Activated CD8-positive, alpha-beta memory T cell treated with anti-CD3 and anti-CD28 coated beads for 4 hours (primary cell): ENCODE measurements around the gene TPSB2.
"Not testable (repeated sequence)": the region's sequence is repeated elsewhere in the genome, so short reads cannot be mapped to it uniquely, and the experiment has no call there.

ENCODE experiments used
- DNase-seq, 2 donors: peaks; one replicate each; pipeline ENCODE4 v3.0.0-alpha.2; 2020; ENCODE audit warnings: low read depth in 2 of 2

TPSB2 gene

DNA sequence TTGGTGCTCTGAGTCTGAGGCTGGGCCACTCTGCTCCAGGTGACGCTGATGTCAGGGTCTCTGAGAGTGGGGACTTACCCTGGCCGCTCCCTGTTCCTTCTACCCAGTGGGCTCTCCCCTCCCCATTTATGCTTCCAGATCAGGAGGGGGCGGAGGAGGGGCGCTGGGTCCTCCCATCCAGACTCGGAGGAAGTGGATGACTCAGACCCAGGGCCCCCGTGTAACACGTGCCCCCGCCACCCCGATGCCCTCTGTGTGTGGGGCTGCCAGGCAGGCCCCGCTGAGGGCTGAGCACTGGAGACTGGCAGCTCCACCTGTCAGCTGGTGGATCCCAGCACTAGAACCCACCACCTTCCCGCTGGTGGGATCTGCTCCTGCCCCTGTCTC is at the start of gene TPSB2:
Gene TPSB2 (minus strand): TSS at position 101 of the 387 bp plus-strand sequence. CDS start 233 bp downstream, outside the sequence.
- not testable (repeated sequence) for DNase-seq

- no peak for DNase-seq
Measured at GRCh38 chr16:1279081-1279944, 49.3 kb upstream of the TPSB2 start.

- no peak for DNase-seq
Measured at GRCh38 chr16:1278477-1278876, 48.5 kb upstream of the TPSB2 start.

DNA sequence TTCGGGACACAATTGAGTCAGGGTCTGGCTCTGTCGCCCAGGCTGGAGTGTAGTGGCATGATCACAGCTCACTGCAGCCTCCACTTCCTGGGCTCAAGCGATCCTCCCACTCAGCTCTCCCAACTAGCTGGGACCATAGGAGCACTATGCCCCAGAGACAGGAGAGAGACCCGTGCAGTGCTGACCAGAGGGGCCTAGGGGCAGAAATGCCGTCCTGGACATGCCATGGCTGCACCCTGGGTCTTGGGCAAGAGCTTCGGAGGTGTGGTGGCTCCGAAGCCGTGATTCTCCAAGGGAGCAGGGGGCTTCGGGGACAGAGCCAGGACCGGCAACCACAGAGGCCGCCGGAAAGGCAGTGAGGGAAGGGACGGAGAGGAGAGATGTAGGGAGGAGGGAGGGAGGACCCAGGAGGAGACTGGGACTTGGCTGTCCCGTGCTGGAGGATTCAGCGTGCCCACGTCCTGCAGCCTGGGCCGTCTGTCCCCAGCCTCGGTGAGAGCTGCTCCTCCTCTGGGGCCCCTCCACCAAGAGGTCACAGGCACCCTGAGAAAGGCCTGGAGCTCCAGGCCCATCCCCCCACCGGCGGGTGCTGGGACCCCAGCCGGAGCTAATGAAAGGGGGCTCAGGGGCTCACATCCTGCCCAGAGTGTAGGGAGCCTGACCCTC is 47.8 kb upstream of the TPSB2 start:
- DNase-seq = no peak

DNA sequence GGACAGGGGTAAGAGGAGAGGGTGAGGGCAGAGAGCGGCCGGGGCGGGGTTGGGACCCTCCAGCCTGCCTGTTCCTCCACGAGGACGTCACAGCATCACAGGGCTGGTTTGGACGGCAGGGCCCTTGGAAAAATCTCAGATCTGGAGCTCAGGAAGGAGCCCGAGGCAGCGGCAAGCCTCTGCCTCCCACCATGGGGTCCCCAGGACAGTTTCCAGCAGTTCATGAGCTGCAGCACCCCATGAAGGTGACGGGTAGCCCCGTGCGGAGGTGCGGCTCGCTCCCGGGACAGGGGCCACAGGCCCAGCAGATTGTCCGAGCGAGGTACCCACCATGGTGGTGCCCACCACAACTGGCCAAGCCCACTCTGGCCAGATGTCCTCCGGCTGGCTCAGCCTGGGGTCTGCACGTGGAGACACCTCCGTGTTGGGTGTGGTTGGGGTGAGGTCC is 47.2 kb upstream of the TPSB2 start:
- no peak for DNase-seq

DNA sequence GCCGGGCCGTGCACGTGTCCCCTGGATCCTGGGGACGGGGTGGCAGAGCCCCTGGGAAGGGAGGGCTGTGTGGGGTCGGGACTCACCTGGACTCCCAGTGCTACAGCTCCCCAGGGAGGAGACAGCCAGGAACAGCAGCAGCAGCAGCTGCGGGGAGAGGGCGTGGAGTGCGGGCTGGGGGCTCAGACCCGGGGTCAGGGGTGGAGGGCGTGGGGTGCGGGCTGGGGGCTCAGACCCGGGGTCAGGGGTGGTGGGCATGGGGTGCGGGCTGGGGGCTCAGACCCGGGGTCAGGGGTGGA is 46.5 kb upstream of the TPSB2 start:
- DNase-seq = no peak

GRCh38 chr16:1275791-1276579 is 46.0 kb upstream of the TPSB2 start:
- no peak for DNase-seq

DNA sequence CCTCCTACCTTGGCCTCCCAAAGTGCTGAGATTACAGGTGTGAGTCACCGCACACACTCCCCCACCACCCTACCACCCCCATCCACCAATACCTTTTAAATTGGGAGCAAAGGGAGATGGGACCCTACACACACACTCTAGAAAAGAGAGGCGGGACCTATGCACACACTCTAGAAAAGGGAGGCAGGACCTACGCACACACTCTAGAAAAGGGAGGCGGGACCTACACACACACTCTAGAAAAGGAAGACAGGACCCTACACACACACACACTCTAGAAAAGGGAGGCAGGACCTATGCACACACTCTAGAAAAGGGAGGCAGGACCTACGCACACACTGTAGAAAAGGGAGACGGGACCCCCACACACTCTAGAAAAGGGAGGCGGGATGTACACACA is 44.8 kb upstream of the TPSB2 start:
- no peak for DNase-seq

DNA sequence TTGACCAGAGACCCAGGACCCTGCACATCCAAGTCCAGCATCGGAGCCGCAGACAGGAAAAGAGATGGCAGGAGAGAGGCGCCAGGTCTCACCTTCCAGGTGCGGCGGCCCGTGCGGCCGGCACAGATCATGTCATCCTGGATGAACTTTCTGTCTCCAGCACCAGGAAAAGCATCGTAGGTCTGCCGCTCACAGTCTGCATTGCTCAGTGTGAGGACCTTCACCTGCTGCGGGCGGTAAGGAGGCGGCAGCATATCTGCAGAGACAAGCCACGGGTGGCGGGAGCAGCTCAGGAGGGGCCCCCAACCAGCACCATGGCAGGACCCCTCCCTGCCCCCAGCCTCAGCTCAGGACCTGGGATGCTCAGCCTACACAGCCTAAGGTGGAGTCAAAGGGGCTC is 43.8 kb upstream of the TPSB2 start:
- no peak for DNase-seq

DNA sequence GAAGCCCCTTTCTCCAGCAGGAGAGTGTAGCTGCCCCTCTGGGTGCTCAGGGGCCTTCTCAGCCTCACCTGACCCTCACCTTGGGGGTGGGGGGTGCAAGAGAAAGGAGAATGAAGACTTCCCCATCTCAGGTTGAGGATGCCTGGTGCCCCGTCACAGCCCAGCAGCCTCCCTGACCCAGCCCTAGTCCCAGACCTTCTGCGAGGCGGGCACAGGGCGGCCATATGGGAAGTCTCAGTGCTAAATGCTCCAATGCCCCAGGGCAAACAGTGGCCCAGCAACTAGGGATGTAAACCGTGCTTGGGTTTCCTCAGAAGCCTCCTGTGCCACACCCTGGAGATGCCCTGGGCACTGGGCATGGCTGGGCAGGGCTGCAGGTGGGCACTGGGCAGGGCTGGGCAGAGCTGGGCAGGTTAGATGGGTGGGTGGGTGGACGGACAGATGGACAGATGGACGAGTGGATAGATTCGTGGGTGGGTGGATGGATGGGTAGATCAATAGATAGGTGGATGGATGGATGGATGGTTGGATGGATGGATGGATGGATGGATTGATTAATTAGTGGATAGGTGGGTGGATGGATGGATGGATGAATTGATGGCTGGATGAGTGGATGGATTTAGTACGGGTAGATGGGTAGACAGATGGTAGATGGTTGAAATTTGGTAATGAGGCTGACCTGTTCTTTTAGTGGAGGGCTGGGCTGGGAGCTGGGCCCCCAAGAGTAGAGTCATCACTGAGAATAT is 42.6 kb upstream of the TPSB2 start:
- no peak for DNase-seq

DNA sequence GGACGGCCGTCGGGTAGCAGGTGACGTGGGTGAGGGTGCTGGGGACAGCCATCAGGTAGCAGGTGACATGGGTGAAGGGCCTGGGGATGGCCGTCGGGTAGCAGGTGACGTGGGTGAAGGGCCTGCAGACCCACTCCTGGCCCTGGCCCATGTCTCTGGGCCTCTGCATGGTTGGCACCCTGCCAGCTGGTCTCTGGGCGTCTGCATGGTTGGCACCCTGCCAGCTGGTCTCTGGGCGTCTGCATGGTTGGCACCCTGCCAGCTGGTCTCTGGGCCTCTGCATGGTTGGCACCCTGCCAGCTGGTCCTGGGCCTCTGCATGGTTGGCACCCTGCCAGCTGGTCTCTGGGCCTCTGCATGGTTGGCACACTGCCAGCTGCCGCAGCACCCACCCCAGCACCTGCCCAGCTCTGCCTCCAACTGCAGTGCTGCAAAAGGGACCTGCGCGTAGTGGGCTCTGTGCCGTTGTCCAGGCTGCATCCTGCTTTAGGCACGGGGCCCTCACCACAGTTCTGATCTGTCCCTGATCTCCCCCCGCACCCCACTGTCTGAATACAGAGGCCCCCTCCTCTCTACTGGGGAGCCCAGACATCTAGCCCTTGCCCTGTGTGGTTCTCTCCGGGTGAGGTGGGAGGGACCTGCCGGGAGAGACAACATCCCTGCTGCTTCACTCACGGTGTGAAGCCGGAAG is 41.9 kb upstream of the TPSB2 start:
- not testable (repeated sequence) for DNase-seq

- no peak for DNase-seq
Measured at GRCh38 chr16:1271380-1271723, 41.4 kb upstream of the TPSB2 start.

DNA sequence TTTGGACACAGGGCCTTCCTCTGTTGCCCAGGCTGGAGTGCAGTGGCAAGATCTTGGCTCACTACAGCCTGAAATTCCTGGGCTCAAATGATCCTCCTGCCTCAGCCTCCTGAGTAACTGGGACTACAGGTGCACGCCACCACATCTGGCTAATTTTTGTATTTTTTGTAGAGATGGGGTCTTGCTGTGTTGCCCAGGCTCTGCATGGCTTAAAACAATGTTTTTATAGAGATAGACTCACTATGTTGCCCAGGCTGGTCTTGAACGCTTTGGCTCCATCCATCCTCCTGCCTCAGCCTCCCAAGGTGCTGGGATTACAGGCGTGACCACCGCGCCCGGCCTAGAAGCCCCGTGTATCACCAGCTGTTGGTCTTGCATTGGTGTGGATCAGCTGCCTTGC is 39.4 kb upstream of the TPSB2 start:
- not testable (repeated sequence) for DNase-seq

- no peak for DNase-seq
Measured at GRCh38 chr16:1265826-1266225, 35.8 kb upstream of the TPSB2 start.

- DNase-seq = no peak
Measured at GRCh38 chr16:1265090-1265630, 35.2 kb upstream of the TPSB2 start.

- no peak for DNase-seq
Measured at GRCh38 chr16:1264345-1265089, 34.5 kb upstream of the TPSB2 start.

DNA sequence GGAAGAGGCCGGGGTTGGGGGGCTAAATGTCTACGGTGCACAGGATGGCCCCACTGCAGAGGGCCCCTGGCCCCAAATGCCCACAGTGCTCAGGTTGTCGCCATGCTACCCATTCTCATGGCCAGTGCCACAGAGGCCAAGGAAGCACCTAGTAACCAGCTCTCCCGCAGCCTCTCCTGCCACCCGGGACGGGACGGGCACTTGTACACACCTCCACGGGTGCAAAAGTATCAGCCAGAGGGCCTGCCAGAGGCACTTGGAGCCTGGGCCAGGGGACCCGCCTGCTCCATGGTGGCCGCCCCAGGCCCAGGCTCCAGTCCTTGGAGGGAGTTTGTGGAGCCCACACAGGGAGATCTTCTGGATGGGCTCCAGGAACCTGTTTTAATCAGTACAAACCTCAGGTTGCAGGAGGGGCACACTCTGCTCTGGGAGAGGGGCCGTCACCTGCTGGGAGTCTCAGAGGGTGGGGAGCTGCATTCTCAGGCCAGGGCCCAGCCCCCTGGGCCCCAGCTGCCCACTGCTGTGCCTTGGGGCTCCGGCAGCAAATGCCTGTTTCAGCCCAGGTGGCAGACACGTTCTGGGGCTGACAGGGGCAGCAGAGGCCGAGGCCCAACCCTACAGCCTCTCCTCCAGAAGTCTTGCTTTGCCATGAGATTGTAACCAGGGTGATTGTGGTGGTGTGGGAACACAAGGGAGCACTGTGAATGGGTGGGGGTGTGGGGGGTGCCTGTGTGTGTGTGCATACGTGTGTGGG is 33.8 kb upstream of the TPSB2 start:
- no peak for DNase-seq

DNA sequence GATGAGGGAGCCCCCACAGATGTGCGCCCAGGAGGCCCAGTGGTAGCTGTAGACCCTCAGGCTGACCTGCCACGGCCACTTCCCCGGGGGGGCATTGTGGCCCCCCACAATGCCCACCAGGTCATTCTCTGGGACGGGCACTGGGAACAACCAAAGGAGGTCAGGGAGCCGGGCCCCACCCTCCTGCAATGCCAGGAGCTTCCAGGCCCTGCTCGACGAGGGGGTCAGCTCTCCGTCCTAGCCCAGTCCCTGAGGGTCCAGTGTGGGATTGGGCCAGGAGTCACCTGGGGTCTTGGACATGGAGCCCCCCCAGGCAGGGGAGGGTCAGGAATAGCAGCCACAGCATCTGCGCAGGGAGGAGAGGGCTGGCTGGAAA is 32.9 kb upstream of the TPSB2 start:
- no peak for DNase-seq

DNA sequence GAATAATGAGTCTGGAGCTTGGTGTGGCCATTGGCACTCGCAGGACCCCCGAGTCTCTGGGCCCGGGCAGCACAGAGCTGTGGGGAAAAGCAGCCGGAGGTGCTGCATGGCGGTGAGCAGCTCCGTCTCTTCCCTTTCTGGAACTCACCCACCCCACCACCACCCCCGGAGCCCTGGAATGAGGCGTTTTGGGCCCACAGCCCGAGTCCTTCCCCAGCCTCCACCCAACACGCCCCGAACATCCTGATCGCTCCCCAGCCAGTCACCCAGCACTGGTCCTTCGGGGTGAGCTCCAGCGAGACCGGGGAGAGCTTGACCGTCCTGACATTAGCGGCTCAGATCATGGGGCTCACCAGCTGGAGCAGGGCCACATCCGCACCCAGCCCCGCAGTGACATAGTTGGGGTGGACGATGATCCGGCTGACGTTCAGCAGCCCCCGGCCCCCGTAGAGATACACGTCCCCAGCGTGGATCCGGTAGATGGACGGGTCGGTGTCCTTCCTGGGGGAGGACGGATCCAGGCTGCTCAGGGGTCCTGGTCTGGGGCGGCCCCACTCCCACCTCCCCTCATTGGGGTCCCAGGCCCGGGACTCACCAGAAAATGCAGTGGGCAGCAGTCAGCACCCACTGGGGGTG is 32.3 kb upstream of the TPSB2 start:
- no peak for DNase-seq
